GM03348 (cell line): Measurements from ENCODE around the gene GGTLC1.

Experiments
- DNase-seq: peaks from one replicate; pipeline ENCODE4 v3.0.0; 2012; ENCODE audit warnings: low spot score

Gene GGTLC1

GRCh38 chr20:23963941-23964340, 24.6 kb downstream of the GGTLC1 start:
- DNase-seq, result no peak

GRCh38 chr20:23962272-23962671, 26.3 kb downstream of the GGTLC1 start:
- no peak for DNase-seq

GRCh38 chr20:23959054-23959453, 29.5 kb downstream of the GGTLC1 start:
- DNase-seq, result no peak

GRCh38 chr20:23955896-23956295, 32.7 kb downstream of the GGTLC1 start:
- DNase-seq, result no peak

- no peak for DNase-seq
Observed at GRCh38 chr20:23954008-23954745, 34.4 kb downstream of the GGTLC1 start.

- DNase-seq, result no peak
Observed at GRCh38 chr20:23946206-23946605, 42.4 kb downstream of the GGTLC1 start.

- DNase-seq, result no peak
Observed at GRCh38 chr20:23943304-23943703, 45.3 kb downstream of the GGTLC1 start.

GRCh38 chr20:23939641-23940040, 48.9 kb downstream of the GGTLC1 start:
- no peak for DNase-seq

GRCh38 chr20:23939063-23939462, 49.5 kb downstream of the GGTLC1 start:
- DNase-seq, result no peak

GRCh38 chr20:23938118-23938438, 50.5 kb downstream of the GGTLC1 start:
- no peak for DNase-seq

GRCh38 chr20:23937303-23938117, 51.1 kb downstream of the GGTLC1 start:
- DNase-seq, result peak; percentile 78
